Panc1 (cell line): ENCODE results near the gene UNC13A.

Experiments used
- CTCF ChIP-seq: fragments of 450-650 bp; IDR thresholded peaks from 2 replicates; pipeline ENCODE4 v1.5.1; 2017; ENCODE audit warnings: mild to moderate bottlenecking
- POLR2AphosphoS5 ChIP-seq: IDR thresholded peaks from 2 replicates; pipeline ENCODE4 v1.6.1; 2012; ENCODE audit warnings: mild to moderate bottlenecking, low read depth, low read length, moderate library complexity
- TF ChIP-seq, protein P1 (sequence below), 2 experiments: IDR thresholded peaks; 2 replicates each; pipeline ENCODE4 v1.6.1; 2011 to 2012; ENCODE audit warnings: low read depth in 2 of 2, control low read depth in 1 of 2, low read length in 1 of 2, mild to moderate bottlenecking in 1 of 2, moderate library complexity in 1 of 2; ENCODE audit not compliant: insufficient read depth in 1 of 2

DNA sequence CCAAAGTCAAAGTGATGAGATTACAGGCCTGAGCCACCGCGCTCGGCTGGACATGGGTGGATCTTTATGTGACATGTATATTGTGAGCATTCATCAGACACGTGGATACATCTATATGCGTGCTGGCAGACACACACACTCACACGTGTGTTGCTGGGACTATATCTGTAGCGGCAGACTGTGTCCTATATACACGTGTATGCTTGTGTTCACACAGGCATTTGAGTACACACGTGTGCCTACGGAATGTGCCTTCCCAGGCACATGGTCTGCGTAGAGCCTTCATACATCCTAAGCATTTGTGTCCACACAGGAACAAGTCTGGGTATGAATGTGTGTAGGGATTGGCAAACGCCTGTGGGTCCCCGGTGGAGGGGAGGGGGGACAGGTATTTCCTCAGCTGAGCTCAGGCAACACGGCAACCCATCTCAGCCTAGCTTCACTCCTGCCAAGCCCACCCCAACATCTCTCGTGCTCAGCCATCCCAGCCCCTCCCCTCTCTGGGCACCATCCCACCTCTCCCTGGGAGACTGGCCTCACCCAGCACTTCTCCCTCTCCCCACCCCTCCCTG is 2.6 kb downstream of the UNC13A start:
- TF ChIP-seq CTCF (no peak), POLR2AphosphoS5 (no peak)
- TF ChIP-seq, protein P1, sequence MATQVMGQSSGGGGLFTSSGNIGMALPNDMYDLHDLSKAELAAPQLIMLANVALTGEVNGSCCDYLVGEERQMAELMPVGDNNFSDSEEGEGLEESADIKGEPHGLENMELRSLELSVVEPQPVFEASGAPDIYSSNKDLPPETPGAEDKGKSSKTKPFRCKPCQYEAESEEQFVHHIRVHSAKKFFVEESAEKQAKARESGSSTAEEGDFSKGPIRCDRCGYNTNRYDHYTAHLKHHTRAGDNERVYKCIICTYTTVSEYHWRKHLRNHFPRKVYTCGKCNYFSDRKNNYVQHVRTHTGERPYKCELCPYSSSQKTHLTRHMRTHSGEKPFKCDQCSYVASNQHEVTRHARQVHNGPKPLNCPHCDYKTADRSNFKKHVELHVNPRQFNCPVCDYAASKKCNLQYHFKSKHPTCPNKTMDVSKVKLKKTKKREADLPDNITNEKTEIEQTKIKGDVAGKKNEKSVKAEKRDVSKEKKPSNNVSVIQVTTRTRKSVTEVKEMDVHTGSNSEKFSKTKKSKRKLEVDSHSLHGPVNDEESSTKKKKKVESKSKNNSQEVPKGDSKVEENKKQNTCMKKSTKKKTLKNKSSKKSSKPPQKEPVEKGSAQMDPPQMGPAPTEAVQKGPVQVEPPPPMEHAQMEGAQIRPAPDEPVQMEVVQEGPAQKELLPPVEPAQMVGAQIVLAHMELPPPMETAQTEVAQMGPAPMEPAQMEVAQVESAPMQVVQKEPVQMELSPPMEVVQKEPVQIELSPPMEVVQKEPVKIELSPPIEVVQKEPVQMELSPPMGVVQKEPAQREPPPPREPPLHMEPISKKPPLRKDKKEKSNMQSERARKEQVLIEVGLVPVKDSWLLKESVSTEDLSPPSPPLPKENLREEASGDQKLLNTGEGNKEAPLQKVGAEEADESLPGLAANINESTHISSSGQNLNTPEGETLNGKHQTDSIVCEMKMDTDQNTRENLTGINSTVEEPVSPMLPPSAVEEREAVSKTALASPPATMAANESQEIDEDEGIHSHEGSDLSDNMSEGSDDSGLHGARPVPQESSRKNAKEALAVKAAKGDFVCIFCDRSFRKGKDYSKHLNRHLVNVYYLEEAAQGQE (IDR thresholded peaks at IDR 0.05; ENCODE audit: insufficient read depth in 1 of 2, low read depth in 2 of 2, low read length in 1 of 2), result no peak
